GM04503 (cell line): Measurements from ENCODE around the gene HASPIN.

Experiments
- DNase-seq: peaks from one replicate; pipeline ENCODE4 v3.0.0-alpha.2; 2012; ENCODE audit warnings: low read depth

The HASPIN gene

GRCh38 chr17:3738562-3739295 is 15.0 kb downstream of the HASPIN start:
- DNase-seq = no peak

DNA sequence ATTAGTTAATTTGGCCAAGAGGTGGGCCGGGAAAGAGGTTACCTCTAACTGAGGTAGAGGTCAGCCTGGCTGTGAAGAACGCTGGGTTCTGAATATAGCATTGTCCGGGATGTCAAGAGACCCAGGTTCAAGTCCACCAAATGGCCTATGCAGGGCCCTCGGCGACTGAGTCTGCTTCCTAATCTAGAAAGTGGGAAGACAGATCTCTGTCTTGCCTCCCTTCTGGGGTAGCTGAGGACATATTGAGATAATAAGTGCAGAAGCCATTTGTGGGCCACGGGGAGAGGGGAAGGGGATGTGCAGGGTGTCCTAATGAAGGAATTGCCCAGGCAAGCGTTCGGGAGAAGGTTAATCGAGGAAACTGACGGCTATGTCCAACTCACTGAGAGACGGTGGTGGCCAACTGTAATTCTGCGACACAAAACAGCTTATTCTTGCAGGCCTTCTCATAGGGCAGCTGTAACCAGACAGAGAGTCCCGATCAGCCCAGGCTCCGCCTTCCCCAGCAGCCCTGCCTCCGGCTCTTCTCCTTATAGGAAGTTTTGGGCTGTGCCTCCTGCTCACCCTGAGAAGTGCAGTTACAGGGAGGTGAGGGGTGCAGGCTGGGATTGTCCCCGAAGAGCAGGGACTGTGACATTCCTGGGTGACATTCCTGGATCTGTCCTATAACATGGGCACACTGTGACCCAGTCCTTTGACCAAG is 15.9 kb downstream of the HASPIN start:
- no peak for DNase-seq

DNA sequence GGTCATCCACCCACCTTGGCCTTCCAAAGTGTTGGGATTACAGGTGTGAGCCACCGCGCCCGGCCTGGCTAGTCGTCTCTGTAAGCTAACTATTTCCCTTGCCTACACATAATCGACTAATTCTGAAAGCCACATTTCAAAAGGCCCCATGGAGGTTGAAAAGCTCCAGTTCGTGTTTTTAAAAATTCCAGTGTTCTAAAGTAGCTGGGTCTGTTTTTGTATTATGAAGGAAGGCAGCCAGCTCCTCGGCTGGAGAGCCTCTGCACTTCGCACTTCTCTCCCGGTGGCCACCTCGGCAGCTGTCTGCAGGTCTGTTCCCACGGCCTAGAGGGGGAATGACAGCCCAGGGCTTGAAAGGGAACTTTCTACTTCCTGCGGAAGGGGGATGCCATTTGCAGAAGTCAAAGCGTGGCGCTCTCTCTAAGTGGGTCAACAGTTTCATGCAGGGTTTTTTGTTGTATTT is 16.9 kb downstream of the HASPIN start:
- DNase-seq = no peak

GRCh38 chr17:3744014-3744413 is 20.3 kb downstream of the HASPIN start:
- DNase-seq = no peak

- no peak for DNase-seq
These were observed 21.4 kb downstream of the HASPIN start for GRCh38 chr17:3745071-3745470.

DNA sequence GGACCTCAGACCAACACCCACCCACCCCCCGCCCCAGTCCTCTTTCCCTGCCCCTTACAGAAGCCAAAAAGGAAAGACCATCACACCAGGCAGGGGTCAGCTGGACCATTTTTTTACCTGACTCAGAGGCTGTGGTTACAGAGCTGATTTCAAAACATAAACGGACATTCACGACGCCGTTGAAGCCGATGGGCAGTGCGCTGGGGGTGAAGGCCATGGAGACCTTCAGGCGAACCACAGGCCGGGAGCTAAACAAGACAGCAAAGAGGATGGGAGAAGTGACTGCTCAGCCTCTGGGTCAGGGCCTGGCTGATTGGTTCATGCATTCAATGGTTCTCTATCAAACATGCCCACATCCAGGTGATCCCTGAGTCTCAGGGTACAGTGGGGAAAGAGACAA is 24.1 kb downstream of the HASPIN start:
- DNase-seq = no peak

GRCh38 chr17:3748576-3748975 is 24.9 kb downstream of the HASPIN start:
- no peak for DNase-seq

DNA sequence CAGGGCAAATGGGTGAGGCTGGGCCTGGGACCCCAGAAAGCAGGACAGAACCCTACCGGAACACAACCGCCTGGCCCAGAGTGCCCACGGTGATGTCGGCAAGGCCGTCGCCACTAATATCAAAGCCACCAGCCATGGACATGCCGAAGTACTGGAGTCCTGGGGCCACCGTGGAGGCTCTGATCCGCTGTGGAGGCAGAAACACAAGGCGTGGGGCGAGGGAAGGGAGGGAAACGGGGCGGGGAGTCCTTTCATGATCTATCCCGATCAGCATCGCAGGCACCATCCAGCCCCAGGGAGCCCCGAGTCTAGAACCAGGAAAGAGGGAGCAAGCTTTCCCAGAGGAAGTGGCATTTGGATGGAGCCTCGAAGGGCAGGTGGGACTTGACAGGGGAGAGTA is 26.6 kb downstream of the HASPIN start:
- DNase-seq = no peak

DNA sequence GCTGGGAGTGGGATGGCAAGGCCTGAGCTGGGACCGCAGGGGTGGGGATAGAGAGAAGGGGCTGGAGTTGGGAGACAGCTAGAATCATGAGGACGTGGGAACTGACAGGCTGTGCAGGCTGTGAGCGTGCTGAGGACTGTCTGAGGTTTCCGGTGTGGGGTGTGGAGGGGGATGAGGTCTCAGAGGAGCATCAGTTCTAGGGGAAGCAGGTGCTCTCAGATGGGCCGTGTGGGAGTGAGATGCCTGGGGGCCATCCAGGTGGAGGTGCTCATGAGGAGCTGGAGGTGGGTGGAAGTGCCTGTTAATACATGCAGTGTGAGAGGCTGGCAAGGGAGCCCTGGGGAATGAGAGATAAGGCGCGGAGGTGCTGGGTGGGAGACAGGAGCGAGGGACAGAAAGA is 27.2 kb downstream of the HASPIN start:
- no peak for DNase-seq

GRCh38 chr17:3751836-3752235 is 28.1 kb downstream of the HASPIN start:
- no peak for DNase-seq

DNA sequence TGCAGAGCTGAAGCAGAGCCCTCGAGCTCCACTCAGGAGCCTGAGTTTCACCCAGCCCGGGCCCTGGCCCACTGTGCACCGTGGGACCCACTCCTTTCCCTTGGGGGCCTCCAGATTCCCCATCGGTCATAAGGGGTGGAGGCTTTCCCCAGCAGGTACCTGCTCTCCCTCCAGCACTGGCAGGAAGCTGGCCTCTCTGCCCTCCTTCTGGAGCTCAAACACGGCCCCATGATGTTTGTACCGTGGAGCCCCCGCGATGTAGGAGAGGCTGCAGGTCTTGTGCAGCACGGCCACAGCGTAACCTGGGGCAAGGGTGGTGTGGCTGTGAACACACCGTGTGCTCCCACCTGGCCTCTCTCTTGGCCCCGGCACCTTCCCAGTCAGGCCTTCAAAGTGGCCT is 29.9 kb downstream of the HASPIN start:
- no peak for DNase-seq

- no peak for DNase-seq
These were observed 30.4 kb downstream of the HASPIN start for GRCh38 chr17:3754066-3754457.

DNA sequence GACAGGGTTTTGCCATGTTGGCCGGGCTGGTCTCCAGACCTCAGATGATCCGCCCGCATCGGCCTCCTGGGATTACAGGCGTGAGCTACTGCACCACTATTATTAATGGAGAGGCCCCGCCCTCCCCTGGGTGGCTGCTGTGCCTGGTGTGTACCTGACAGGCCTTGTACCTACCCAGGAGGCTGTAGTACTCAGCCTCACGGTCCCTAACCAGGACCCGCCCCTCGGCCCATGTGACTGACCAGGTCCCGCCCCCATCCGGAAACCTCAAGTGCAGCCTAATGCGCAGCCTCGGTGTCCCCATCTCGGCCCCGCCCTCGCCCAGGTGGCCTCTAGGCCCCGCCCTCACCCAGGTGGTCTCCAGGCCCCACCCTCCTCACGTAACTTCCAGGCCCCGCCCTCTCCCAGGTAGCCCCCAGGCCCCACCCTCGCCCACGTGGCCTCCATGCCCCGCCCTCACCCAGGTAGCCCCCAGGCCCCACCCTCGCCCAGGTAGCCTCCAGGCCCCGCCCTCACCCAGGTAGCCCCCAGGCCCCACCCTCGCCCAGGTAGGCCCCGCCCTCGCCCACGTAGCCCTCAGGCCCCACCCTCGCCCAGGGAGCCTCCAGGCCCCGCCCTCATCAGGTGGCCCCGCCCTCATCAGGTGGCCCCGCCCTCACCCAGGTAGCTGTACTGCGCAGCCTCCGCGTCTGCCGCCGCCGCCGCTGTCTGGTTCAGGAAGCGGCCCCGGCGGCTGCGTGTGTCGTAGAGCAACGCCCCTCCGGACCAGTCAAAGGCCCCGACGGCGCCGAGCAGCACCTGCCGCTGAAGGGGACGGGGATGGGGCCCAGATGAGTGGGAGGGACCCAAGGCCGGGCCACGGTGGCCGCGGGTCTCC is 31.0 kb downstream of the HASPIN start:
- no peak for DNase-seq

GRCh38 chr17:3755335-3756030 is 31.8 kb downstream of the HASPIN start:
- DNase-seq = no peak

GRCh38 chr17:3759597-3760216 is 36.0 kb downstream of the HASPIN start:
- no peak for DNase-seq

DNA sequence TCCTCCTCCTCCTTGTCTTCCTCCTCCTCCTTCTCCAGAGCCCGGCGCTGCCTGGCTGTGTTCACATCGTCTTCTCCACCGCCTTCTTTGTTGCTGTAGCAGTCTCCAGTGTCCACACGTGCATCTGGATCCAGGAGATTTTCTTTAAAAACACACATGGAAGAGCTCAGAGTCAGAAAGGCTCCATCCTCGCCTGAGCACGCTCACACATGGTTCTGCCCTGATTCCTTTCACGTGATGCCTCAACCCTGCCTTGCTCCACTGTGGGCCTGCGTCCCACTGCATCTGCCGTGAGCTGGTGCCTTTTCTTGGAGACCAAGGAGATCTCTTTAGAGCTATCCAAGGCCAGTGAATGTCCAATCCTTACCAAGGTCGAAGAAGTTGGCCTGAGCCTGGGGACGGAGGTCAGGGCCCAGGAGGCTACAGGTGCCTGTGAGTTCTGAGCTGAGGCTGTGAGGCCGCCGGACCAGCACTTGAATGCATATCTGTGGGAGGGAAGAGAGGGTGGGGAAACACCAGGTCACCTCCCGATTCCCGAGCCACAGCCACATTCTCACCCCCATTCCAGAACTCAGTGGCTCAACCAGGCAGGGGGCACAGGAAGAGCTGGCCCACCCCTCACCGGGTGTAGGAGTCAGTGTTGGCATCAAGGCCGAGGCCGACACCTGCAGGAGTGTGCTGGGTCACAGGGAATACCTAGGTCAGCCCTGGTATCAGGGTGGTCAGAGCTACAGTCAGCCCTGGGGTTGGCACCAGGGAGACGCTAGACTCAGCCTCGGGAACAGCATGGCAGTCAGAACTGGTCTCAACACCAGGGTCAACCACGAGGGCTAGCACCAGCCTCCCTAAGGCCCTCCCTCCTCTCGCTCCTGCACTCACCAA is 37.6 kb downstream of the HASPIN start:
- DNase-seq = no peak

DNA sequence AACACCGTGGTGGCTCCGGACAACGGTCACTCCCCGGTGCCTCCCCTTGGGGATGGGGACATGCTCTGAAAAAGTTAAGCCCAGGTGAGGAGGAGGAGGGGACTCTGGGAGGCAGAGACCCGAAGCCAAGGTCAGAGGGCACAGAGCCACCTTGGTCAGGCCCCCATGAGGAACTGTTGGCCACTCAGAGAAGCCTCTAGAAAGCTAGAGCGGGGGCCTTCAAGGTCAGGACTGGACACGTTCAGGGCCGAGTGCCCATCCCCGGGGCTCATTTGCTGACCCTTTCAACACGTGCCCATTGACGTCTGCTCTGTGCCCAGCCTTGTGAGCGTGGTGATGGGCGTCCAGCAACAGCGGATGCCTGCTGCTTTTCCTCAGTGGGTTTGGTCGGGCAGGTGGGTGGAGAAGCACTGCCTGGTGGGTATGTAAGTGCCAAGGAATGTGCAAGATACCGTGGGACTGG is 38.2 kb downstream of the HASPIN start:
- DNase-seq = no peak

GRCh38 chr17:3762922-3763776 is 39.4 kb downstream of the HASPIN start:
- no peak for DNase-seq

DNA sequence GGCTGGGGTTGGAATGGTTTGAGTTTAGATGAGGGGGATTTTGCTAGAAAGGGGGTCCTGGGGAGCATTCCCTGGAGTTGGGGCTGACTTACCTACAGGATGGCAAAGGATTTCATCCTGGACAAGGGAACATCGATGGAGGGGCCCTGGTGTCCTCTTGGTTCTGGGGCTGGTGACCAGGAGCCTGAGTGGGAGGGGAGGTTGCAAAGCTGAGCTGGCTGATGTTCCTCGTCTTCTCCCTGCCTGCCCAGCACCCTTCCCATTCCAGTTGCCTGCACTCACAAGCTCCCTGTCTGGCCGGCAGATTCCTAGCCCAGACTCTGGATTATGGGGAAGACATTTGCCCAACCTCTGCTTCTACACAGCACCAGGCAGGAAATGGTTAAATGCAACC is 40.1 kb downstream of the HASPIN start:
- no peak for DNase-seq

- DNase-seq = no peak
These were observed 42.3 kb downstream of the HASPIN start for GRCh38 chr17:3765981-3766380.
